ENCODE measurements around the gene SDC1.
A peak's percentile ranks its signal among the peaks of the same experiment; 100 is the strongest.

SDC1 gene

DNA sequence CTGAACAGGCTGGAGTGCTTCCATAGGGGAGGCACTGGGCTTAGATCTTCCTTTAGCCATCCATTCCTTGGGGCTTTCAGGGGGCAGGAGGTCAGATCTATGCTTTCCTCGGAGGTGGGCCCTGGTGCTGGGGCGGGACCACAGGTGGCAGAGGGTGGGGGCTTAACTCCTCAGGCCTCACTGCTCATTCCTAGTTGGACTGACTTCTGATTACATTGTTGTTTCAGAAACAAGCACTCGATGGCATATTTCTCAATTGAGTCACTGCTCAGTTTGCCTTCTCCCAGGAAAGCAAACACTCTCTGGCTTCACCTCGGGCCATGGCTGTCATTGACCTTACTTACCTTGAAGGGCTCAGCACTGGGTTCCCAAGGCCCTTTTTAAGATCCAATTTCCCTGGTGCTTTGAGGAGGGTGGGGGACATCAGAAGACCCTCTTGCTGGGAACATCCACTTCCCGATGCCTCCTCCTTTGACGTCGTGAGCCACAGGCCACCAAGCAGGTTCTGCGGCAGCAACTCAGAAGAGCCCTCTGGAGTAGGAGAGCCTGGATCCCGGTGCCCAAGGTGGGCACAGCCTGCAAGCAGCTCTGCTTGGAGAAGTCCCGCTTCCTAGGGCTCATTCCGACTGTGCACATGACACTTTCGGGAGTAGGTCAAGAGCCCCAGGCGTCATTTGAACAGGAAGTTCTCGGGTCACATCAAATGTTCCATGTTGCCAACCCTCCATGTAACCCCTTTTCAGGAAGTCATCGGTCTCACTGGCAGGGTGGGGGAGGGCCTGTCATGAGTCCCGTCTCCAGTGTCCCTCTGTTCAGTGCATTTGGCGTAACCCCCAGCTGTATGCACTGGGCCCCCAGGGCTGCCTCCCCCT, 40.6 kb downstream of the SDC1 start:
- Histone ChIP-seq H3K27me3 (ENCODE audit: low read depth) (no peaks in the 10 kb centered on the region), H3K4me1 (peaks cover 12% of the 10 kb centered on the region), H3K9me3 (no peaks in the 10 kb centered on the region), H3K4me3 (no peak overlapping the region), H3K36me3 (replicated peaks) (no peaks in the 10 kb centered on the region)
- in situ Hi-C loops (cut with MboI; ENCODE audit: low sequenced_read_pairs): no loop called here
- DNase-seq (ENCODE audit: low spot score in 2 of 2): no peak

GRCh38 chr2:20183373-20183772, 41.6 kb downstream of the SDC1 start:
- Histone ChIP-seq H3K4me3 (no peak overlapping the region), H3K36me3 (replicated peaks) (no peaks in the 10 kb centered on the region), H3K27me3 (ENCODE audit: low read depth) (no peaks in the 10 kb centered on the region), H3K9me3 (no peaks in the 10 kb centered on the region), H3K4me1 (peaks cover 3% of the 10 kb centered on the region)
- in situ Hi-C loops (cut with MboI; ENCODE audit: low sequenced_read_pairs): no loop called here
- no peak for DNase-seq (ENCODE audit: low spot score in 2 of 2)

DNA sequence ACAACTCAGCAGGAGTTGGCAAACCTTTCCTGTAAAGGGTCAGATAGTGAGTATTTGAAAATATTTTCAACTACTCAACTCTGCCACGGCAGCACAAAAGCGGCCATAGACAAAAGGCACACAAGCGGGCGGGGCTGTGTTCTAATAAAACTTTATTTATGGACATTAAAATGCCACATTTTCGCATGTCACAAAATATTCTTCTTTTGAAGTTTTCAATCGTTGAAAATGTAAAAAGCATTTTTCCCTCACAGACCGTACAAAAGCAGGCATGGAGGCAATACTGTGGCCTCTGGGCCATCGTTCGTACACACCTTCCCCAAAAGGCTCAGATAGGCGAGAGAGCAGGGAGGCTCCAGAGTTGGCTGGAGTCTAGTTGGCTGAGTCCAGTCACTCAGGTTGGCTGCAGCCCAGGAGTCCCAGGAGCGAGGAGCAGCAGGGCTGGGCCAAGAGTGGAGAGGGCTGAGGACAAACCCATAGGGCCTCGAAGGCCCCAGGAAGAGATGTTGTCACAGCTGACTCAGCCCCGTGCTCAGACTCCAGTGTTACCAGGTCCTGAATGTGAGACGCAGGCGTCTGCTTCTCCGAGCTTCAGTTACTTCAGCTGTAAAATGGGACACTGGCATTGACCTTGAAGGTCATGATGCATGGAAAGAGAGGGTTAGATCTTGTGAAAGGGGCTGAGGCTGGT, 42.5 kb downstream of the SDC1 start:
- H3K4me3 ChIP-seq: no peak overlapping the region
- H3K4me1 ChIP-seq: no peaks in the 10 kb centered on the region
- H3K9me3 ChIP-seq: no peaks in the 10 kb centered on the region
- no peaks in the 10 kb centered on the region for H3K36me3 ChIP-seq (replicated peaks)
- DNase-seq (ENCODE audit: low spot score in 2 of 2): no peak
- in situ Hi-C loops (cut with MboI; ENCODE audit: low sequenced_read_pairs): no loop called here
- H3K27me3 ChIP-seq (ENCODE audit: low read depth): no peaks in the 10 kb centered on the region

DNA sequence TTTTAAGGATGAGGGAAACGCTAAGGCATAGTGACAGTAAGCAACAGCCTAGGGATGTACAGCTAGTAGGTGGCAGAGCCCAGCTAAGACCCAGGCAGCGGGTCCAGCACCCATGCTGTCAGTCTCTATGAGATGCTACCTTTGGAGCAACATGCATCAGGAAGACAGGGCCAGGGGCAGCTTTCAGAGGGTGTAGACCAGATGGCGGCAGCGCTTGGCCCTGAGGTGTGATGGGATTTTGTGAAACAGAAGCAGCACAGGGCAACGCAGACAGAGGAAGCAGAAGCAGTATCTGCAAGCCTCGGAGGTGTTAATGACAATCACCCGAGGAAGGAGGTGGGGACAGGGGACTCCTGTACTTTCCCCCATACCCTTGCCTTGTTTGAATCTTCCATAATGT, 43.2 kb downstream of the SDC1 start:
- in situ Hi-C loops (cut with MboI; ENCODE audit: low sequenced_read_pairs): no loop called here
- Histone ChIP-seq H3K9me3 (no peaks in the 10 kb centered on the region), H3K36me3 (replicated peaks) (no peaks in the 10 kb centered on the region), H3K4me1 (no peaks in the 10 kb centered on the region), H3K27me3 (ENCODE audit: low read depth) (no peaks in the 10 kb centered on the region), H3K4me3 (no peak overlapping the region)
- no peak for DNase-seq (ENCODE audit: low spot score in 2 of 2)

- DNase-seq (ENCODE audit: low spot score in 2 of 2): no peak
- in situ Hi-C loops (cut with MboI; ENCODE audit: low sequenced_read_pairs): no loop called here
- H3K9me3 ChIP-seq: no peaks in the 10 kb centered on the region
- no peaks in the 10 kb centered on the region for H3K27me3 ChIP-seq (ENCODE audit: low read depth)
- no peaks in the 10 kb centered on the region for H3K4me1 ChIP-seq
- no peaks in the 10 kb centered on the region for H3K36me3 ChIP-seq (replicated peaks)
- H3K4me3 ChIP-seq: no peak overlapping the region
Observed at GRCh38 chr2:20180676-20181648, 44.0 kb downstream of the SDC1 start.

DNA sequence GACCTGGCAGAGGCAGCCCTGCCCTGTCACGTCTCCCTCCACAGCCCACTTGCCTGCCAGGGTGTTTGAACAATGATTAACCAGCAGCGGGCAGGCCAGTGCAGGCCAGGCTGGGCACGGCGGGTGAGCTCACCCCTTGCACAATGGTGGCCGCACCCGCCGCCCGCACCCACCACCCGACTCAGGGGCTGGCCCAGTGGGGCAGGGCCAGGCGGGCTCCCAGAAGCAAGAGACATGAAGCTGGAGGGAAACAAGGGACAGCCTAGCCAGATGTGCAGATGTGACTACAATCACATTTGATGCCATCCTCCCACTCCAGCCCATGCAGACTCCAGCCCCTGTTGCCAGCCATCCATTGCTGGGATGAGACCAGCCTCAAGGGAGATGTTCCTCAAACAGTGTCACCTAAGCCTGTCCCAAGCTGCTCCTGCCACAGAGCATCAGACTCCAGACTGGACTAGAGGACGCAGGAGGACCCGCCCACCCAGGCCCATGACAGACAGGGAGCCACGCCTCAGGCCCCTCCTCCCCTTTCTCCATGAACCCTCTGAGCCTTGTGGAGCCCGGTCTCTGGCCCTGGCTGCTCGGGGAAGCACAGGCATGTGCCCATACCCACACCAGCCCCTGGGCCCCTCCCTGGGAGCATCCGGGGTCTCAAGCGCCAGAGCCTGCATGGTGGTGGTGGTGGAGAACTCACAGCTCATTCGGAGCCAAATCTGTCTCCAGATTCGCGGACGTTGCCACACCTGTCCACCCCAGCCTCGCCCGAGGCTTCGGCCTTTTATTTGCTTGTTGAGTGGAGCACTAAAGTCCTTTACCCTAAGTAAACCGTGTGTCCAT, 45.0 kb downstream of the SDC1 start:
- Histone ChIP-seq H3K27me3 (ENCODE audit: low read depth) (no peaks in the 10 kb centered on the region), H3K9me3 (no peaks in the 10 kb centered on the region), H3K4me1 (no peaks in the 10 kb centered on the region), H3K4me3 (no peak overlapping the region), H3K36me3 (replicated peaks) (no peaks in the 10 kb centered on the region)
- in situ Hi-C loops (cut with MboI; ENCODE audit: low sequenced_read_pairs): no loop called here
- peak in 1 of 2 experiments; percentile 47 for DNase-seq (ENCODE audit: low spot score in 2 of 2)

DNA sequence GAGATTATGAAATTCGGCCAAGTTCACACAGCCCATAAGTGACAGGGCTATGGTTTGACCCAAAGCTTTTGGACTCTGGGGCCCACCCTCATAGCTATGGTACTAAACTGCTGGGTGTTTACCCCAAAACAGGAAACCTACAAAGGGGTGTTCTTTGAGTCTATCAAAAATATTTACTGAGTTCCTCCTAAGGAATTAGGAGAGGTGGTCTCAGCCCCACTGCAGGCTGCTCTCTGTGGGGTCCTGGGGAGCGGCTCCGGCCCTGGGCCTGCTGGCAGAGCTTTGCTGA, 45.5 kb downstream of the SDC1 start:
- Histone ChIP-seq H3K27me3 (ENCODE audit: low read depth) (no peaks in the 10 kb centered on the region), H3K36me3 (replicated peaks) (no peaks in the 10 kb centered on the region), H3K4me1 (no peaks in the 10 kb centered on the region), H3K4me3 (no peak overlapping the region), H3K9me3 (no peaks in the 10 kb centered on the region)
- DNase-seq (ENCODE audit: low spot score in 2 of 2): no peak
- in situ Hi-C loops (cut with MboI; ENCODE audit: low sequenced_read_pairs): no loop called here

DNA sequence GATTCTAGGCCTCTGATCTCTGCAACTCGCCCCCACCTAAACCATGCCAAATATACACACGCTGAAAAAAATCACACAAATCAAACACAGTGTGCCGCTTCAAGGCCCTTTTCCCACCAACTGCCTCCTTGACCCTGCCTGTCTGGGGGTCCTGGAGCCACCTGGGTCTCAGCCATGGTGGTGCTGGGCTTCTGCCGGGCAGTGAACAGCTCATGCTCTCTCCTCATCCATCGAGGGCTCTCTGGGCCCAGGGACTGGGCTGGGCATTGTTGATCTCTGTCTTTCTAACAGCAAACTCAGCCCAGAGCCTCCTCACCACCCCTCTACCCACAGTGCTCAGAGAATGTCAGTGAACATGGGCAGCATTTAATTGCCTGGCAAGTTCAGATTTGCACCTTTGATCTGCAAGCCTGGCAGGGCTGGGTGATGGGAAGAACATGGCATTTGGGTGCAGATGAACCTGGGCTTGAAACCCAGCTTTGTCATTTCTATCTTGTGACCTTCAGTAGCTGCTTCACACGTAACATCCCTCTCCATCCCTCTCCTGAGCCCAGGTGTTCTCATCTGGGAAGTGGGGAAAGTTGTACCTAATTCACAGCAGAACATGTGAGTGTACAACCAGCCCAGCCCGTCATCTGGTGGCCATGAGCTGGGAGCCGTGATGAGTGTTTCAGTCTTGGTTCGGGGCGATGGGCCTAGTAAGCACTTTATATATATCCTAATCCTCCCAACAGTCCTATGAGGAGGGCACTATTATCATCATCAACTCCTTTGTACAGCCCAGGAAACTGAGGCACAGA, 46.1 kb downstream of the SDC1 start:
- Histone ChIP-seq H3K36me3 (replicated peaks) (no peaks in the 10 kb centered on the region), H3K4me1 (no peaks in the 10 kb centered on the region), H3K27me3 (ENCODE audit: low read depth) (no peaks in the 10 kb centered on the region), H3K9me3 (no peaks in the 10 kb centered on the region), H3K4me3 (no peak overlapping the region)
- in situ Hi-C loops (cut with MboI; ENCODE audit: low sequenced_read_pairs): no loop called here
- no peak for DNase-seq (ENCODE audit: low spot score in 2 of 2)

- no peaks in the 10 kb centered on the region for H3K27me3 ChIP-seq (ENCODE audit: low read depth)
- H3K4me3 ChIP-seq: no peak overlapping the region
- H3K36me3 ChIP-seq (replicated peaks): no peaks in the 10 kb centered on the region
- H3K9me3 ChIP-seq: no peaks in the 10 kb centered on the region
- no peaks in the 10 kb centered on the region for H3K4me1 ChIP-seq
- in situ Hi-C loops (cut with MboI; ENCODE audit: low sequenced_read_pairs): no loop called here
- no peak for DNase-seq (ENCODE audit: low spot score in 2 of 2)
Observed at GRCh38 chr2:20178249-20178607, 46.7 kb downstream of the SDC1 start.

DNA sequence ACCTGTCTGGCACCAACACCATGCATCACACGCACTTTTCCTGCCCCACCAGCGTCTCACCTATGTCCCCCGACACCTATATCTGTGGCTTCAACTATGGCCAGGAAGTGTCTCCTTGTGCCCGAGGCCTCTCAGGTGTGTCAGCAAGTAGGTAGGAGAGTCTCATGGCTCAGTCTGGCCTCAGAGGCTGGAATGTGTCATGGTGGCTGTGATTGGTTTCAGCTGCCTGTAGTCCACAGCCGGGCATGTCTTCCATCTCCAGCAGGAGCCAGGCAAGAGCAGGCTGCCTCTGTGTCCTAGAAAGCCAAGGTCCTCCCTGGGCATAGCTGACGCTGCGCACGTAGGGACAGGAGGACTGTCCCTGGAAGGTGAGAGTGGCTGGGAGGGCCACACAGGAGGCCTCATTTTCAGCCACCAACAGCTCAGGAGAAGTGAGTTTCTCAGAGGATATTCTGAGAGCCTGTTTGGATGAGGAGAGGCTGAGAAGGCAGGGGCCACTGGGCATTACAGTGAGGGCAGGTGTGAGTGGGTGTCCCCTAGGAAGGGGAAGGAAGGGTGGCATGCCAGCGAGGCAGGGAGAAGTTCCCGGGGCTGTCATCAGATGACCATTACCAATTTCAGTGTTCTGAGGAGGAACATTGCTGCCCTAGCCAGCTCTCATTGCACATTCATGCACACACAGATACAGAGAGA, 47.2 kb downstream of the SDC1 start:
- Histone ChIP-seq H3K9me3 (no peaks in the 10 kb centered on the region), H3K36me3 (replicated peaks) (no peaks in the 10 kb centered on the region), H3K4me3 (no peak overlapping the region), H3K4me1 (no peaks in the 10 kb centered on the region), H3K27me3 (ENCODE audit: low read depth) (no peaks in the 10 kb centered on the region)
- in situ Hi-C loops (cut with MboI; ENCODE audit: low sequenced_read_pairs): no loop called here
- no peak for DNase-seq (ENCODE audit: low spot score in 2 of 2)

GRCh38 chr2:20176760-20177159, 48.2 kb downstream of the SDC1 start:
- H3K4me1 ChIP-seq: no peaks in the 10 kb centered on the region
- H3K36me3 ChIP-seq (replicated peaks): no peaks in the 10 kb centered on the region
- H3K27me3 ChIP-seq (ENCODE audit: low read depth): no peaks in the 10 kb centered on the region
- DNase-seq (ENCODE audit: low spot score in 2 of 2): no peak
- H3K9me3 ChIP-seq: no peaks in the 10 kb centered on the region
- in situ Hi-C loops (cut with MboI; ENCODE audit: low sequenced_read_pairs): no loop called here
- H3K4me3 ChIP-seq: no peak overlapping the region

GRCh38 chr2:20175931-20176330, 49.0 kb downstream of the SDC1 start:
- DNase-seq (ENCODE audit: low spot score in 2 of 2): no peak
- in situ Hi-C loops (cut with MboI; ENCODE audit: low sequenced_read_pairs): no loop called here
- no peak overlapping the region for H3K4me3 ChIP-seq
- no peaks in the 10 kb centered on the region for H3K4me1 ChIP-seq
- no peaks in the 10 kb centered on the region for H3K9me3 ChIP-seq
- H3K27me3 ChIP-seq (ENCODE audit: low read depth): no peaks in the 10 kb centered on the region
- H3K36me3 ChIP-seq (replicated peaks): no peaks in the 10 kb centered on the region
